EL (cell line): Measurements from ENCODE around the gene CDK2AP2.
A peak's percentile ranks its signal among the peaks of the same experiment; 100 is the strongest.
"Not testable (repeated sequence)": the region's sequence is repeated elsewhere in the genome, so short reads cannot be mapped to it uniquely, and the experiment has no call there.

Experiments used
- DNase-seq: peaks from one replicate; pipeline ENCODE4 v3.0.0-alpha.2; 2016

The CDK2AP2 gene

DNA sequence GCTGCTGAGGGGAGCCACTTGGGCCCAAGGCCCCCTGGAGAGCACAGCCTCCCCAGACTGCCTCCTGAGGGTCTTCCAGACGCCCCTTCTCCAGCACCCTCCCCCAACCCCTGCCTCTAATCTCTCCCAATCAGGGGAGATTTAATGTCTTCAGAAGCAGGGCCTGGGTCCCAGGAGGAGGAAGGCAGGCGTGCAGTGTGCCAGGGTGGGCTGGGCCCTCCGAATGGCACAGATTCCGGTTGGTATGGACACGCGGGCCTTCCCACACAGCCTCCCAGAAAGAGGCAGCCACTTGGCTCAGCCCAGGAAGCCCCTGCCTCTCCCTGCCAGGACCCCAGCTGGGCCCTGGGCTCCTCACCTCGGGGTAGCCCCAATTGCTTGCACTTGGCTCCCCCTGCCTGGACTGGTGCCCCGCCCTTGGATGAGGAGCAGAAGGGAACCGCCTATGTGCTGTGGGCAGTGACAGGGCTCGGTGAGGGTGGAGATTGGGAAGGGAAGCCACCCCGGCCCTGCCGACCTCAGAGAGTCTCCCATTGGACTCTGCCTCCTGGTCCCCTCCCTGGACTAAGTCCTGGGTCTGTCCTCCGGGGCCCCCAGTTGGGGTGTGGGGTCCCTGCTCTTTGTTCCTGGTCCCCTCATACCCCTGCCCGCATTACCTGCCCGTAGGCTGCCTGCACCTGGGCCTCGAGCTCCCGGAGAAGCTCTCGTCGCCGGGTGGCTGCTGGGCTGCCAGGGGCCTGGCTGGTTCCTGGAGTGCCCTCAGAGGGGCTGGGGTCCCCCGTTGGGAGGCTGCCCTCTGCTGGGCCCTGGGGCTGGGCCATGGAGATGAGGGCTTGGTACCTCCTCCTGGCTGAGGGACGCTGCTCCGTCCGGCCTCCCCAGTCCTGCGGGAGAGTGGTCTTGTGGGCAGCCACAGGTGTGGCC lies 15.9 kb upstream of the CDK2AP2 start:
- DNase-seq: no peak

DNA sequence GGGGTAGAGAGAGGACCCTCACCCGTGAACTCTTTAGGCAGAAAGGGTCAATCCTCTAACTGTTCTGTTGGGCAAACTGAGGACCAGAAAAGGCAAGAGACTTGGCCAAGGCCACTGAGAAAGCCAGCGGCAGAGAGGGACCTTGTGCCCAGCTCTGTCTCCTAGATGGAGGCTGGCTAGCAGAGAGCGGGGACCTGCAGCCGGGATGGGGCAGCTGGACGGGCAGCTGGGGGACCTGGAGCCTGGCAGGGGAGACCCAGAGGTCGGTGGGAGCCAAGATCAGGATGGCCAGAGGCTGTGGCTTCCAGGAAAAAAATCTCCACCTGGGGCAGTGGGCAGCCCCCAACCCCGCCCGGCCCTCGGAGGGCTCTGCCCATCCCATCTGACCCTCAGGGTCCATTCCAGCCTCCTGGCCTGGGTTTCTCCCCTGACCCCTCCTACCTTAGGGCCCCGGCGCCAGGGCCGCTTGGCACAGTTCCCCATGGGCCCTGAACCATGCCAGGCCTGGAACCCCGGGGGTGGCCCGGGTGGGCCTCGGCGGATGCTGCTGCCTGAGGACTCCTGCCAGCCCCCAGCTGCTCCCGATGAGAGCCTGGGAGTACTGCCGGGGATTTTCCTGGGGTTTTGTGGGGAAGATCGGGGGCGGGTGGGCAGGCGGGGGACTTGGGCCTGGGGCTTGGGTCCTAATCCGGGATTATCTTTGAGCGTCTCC lies 15.0 kb upstream of the CDK2AP2 start, which contains the start of gene CABP2:
TSS of gene CABP2 (minus strand) at position 603 of the 712 bp plus-strand sequence. CDS start at position 483, 120 bp downstream.
- no peak for DNase-seq

DNA sequence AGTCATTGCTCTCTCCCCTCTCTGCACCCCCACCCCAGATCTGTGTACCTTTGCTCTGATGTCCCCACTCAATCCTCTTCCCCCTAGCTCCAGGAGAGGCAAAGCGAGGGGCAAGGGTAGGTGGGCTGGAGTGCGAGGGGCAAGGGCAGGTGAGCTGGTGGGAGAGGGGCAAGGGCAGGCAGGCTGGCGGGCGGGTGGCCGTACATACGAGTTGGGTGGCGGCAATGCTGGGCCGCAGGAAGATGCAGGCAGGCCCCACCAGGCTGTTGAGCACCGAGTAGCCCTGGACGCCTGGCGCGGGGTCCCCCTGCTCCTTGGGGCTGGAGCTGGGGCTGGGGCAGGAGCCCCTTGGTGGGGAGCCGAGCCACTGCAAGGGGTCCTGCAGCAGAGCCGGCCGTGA lies 14.4 kb upstream of the CDK2AP2 start:
- no peak for DNase-seq

DNA sequence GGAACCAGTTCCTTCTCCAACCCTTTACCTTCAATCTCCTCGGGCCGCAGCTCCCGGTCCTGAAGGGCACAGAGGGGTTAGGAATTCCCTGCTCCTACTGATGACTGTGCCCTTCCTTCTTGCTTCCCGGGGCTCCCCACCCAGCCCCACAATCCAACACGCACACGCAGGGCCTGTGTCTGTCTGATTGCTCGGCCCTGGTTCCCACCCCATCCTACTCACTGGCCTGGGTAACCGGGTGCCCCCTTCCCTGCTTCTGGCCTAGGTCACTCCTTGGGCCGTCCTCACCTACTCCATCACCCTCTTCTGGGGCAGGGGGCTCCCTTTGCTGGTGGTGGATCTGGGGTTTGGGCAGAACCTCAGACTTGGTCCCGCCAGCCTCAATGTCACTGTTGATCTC lies 14.0 kb upstream of the CDK2AP2 start:
- no peak for DNase-seq

DNA sequence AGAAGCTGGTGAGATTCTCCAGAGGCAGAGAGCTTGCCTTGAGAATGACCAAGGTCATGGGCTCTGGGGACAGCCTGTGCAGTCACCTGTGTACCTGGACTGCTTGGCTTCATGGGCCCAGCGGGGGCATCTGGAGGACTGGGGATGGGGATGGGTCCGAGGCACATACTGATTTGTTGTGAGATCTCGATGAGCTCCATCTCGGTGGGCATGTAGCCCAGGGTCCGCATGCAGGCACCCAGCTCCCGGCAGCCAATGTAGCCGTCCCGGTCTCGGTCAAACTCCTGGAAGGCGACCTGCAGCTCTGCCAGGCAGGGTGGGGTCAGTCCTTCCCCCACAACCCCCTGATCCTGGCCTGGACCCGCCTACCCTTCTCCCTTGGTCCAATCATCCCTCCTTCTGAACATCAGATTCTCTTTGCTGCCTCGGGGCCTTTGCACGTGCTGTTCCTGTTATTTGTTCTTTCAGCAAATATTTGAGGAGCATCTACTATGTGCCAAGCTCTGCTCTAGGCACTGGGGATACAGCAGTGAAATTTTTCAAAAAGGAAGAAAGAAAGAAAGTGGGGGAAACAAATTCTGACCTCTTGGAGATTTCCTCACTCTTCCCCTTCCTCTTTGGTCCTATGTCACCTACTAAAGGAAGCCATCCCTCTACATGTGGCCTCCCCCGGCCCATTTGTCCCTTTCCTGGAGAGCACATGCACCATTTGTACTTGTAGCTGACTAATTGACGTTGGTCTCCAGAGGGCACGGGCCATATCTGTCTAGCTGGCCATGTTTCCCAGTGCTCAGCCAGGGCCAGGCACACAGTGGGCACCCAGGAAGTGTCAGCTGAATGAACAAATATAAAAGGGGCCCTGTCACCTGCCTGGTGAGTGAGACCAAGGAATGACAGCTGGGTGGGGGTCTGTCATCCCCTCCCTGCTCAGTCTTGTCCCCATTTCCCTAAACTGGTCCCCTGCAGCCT lies 13.2 kb upstream of the CDK2AP2 start:
- no peak for DNase-seq

DNA sequence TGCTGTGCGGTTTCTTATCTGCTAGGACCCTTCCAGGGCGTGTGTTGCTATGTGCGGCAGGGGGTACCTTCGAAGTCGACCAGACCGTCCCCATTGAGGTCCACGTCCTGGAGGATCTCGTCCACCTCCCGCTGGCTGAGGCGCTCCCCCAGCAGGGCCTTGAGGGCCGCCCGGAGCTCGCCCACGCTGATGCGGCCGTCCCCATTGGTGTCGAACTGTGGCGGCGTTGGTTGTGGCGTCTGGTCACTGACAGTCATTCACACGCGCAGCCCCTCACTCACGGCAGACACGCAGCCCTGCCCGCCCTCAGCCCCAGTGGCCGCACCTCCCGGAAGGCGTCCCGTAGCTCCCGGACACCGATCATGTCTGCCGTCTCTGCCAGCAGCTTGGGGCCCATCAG lies 11.8 kb upstream of the CDK2AP2 start:
- DNase-seq: no peak

DNA sequence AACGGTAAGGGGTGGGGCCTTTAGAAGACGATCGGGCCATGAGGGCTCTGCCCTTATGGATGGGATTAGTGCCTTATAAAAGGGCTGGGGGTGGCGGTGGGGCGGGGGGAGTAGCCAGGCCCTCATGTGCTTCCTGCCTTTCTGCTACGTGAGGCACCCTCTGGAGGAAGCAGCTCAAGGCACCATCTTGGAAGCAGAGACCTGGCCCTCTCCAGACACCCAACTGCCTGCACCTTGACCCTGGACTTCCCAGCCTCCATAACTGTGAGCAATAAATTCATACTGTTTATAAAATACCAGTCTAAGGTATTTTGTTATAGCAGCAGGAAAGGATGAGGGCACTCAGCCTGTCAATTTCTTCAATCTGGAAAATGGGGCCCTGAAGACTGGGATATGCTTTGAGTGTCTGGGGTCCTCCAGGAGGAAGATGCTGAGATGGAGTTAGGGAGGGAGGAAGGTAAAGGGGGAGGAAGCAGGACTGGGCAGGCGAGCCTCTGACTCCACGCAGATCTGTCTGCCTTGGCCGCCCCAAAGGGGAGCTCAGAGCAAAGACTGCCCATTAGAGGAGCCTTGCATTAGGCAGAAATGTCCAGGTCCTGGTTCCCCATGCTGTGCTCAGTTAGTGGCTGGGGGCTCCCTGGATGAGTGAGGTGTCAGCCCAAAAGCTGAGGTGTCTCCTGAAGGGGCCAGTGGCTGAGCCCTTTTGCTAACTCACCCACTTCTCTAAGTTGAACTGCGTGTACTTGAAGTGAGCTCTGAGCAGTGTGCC lies 10.0 kb upstream of the CDK2AP2 start:
- DNase-seq: no peak

DNA sequence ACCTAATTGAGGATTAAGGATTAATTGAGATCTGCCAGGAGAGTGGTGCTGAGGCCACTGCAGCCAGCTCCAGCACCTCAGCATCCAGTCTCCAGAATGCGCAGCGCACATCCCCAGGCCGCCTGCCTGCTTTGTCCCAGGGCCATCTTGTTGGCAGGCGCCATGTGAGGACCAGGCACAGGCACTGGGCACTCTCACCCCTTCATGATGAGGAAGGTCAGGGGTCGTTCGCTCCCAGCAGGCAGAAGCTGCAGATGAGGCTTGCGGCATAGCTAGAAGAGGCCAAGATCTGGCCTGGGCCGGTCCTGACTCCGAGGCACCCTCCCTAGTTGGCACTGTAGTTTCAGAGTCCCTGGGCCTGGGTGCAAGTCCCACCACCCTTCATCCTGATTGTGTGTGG lies 8.8 kb upstream of the CDK2AP2 start:
- DNase-seq: no peak

DNA sequence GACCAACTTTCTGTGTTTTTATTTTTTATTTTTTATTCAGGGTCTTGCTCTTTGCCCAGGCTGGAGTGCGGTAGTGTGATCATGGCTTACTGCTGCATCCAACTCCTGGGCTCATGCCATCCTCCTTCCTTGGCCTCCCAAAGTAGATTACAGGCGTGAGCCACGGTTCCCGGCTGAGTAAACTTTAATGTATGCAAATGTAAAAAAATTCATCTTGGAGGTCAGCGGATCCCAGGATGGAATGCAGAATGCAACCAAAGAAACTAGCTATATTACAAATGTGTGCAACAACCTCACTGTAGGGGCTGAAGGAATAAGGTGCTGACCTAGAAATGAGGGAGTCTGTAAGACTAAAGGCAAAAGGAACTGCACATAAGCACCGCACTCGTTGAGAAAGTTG lies 6.2 kb upstream of the CDK2AP2 start:
- no peak for DNase-seq

DNA sequence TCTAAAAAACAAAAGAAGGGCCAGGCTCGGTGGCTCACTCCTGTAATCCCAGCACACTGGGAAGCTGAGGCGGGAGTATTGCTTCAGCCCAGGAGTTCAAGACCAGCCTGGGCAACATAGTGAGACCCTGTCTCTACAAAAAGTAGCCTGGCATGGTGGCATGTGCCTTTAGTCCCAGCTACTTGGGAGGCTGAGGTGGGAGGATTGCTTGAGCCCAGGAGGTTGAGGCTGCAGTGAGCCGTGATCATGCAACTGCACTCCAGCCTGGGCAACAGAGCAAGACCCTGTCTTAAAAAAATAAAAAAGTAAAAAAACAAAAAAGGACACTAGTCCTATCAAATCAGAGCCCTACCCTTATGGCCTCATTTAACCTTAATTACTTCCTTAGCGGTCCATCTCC lies 3.6 kb upstream of the CDK2AP2 start:
- not testable (repeated sequence) for DNase-seq

DNA sequence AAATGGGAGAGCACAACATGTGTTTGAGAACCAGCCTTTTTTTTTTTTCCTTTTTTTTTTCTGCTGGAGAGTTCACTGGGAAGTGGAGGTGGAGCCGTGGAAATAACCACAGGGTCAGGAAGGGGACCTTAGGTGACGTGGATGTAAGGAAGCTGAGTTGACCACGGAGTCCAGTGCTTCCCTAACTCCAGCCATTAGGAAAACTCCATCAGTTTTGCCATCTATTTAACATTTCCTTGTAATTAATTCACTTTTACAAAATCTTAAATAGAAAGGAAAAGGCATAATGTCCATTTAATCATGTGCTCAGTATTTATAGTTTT lies 2.0 kb upstream of the CDK2AP2 start:
- peak; percentile 18 for DNase-seq

DNA sequence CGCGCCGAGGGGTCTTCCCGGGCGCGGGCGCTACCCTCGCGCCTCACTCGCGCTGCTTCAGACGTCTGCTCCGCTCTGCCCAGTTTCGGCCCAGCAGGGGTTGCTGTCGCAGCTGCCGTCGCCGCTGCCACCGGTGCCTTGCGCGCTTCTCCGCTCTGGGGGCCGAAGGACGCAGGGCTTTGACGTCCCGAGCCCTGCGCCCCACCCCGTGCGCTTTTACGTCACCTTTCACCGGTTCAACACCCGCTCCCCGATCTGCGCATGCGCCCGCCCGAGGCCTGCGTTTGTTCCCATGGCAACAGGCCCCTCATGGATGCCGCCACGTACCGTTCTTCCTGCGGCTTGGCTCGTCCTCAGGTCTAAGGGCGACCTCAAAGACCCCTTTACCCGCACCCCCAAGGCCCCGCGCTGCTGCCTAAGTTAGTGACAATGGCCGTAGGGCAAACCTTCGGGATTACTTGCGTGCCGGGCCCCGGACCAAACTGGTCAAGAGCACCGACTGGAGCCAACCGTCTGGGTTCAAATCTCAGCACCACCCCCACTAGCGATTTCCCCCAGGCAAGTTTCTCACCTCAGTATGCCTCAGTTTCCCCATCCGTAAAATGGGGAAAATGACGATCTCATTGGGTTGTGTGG lies 642 bp upstream of the CDK2AP2 start:
- DNase-seq: peak; percentile 96

DNA sequence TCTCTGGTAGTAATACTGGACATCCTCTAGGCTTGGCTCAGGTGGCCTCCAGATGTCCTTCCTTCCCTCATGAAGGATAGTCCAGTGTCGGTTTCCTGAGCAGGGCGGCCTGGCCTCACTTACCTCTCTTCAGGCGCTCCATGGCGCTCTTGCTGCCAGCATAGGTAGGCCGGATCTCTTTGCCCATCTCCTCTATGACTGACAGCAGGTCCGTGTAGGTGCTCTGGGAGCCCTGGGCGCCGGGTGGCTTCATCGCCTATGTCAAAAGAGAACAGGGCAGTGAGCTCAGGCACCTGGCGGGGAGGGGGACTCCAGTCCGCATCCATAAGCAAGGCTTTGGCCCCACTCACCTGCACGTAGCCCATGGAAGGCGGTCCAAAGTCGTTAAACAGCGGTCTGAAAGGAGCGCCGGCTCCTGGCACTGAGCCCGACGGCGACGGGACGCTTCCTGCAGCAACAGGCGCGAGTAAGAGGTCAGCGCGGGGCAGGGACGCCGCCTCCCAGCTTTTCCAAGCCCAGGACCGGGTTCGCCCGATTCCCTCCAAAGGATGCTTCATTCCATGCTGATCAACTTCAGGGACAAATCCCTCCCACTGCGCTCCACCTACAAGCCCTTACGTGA lies 609 bp downstream of the CDK2AP2 start:
- no peak for DNase-seq

DNA sequence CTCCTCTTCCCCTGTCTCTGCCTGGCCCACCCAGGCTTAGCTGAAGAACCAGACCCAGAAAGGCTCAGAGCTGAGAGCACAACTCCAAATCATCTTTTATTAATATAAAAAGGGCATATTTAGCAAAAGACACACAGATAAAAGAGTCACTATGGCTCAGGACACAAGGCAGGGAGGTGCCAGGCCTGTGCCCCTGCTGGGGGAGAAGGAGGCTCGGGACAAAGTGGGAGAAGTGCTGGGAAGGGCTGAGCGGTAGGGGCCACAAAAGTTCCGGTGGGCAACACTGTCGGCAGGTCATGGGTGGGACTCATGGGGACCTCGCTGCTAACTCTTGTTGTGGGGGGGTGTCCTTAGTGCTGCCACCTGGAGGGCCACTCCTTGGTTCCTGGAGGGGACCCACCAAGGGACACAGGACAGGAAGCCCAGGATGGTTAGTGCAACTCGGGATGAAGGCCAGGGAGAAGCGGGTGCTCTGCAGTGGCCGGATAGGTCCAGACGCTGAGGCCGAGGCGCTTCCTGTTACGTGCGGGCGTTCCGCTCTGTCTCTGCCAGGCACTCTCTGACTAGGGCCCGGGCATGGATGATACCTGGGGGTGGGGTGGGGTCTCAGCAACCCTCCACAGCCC lies 1.4 kb downstream of the CDK2AP2 start:
- no peak for DNase-seq

DNA sequence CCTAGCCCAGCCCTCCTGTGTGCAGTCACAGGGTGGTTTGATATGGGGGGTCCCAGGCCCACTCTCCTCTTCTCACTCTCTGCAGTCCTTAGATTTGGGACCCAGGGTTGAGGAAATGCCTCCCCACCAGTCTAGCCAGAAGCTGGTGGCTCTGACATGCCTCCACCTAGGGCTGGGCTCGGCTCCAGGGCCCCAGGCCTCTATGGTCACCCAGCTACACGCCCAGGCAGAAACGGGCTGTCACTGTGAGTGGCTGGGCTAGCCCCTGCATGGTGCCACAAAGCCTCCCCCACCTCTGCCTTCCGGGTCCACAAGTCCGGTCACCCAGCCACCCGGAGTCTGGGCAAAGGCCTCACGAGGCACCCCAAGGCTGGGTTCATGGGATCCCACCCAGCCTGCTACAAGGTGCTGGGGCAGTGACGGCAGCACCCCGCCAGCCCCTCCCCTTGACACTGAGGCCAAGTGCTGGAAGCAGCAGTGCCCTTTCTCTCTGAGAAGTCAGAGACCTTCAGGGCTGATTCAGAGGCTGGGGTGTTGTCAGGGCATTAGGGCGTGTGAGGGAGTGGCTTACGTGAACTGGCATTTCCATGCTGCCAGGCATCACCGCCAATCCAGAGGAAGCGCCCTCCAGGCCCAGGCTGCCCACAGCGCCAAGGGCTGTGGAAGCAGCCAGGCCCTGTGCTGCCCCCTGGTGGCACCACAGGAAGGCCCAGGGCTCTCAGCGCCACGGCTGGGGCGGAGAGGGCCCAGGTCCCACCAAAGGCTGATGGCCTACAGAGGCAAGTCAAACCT lies 2.2 kb downstream of the CDK2AP2 start:
- DNase-seq: peak; percentile 95

DNA sequence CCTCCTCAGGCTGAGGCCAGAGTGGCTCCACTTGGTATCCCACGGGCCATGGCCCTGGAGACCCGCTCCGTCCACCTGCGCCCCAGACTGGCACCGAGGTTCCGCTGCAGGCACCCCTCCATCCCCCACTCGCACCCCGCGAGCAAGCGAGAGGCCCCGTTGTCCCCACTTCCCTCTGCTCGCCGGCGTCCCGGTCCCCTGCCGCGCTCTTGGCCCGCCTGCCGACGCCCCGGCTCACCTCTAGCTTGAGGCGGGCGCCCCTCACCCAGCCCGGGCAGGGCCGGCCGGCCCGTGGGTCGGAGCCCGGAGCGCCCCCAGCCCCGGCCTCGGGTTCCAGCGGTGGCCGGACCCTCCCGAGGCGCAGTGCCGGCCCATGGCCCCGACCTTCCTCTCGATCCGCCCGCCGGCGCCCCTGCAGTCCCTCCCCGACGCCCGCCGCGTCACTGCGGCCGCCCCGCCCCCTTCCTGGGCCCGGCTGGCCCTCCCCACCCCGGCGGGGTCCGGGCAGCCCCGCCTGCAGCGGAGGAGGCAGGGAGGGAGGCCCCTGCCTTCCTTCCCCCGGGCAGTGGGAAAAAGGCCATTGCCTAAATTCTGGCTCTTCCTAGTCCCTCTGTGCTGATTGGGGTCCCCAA lies 2.9 kb downstream of the CDK2AP2 start, which contains the start of gene PITPNM1:
TSS of gene PITPNM1 (minus strand) at position 414 of the 632 bp plus-strand sequence. CDS start 1,183 bp downstream, outside the sequence.
- peak; percentile 72 for DNase-seq

DNA sequence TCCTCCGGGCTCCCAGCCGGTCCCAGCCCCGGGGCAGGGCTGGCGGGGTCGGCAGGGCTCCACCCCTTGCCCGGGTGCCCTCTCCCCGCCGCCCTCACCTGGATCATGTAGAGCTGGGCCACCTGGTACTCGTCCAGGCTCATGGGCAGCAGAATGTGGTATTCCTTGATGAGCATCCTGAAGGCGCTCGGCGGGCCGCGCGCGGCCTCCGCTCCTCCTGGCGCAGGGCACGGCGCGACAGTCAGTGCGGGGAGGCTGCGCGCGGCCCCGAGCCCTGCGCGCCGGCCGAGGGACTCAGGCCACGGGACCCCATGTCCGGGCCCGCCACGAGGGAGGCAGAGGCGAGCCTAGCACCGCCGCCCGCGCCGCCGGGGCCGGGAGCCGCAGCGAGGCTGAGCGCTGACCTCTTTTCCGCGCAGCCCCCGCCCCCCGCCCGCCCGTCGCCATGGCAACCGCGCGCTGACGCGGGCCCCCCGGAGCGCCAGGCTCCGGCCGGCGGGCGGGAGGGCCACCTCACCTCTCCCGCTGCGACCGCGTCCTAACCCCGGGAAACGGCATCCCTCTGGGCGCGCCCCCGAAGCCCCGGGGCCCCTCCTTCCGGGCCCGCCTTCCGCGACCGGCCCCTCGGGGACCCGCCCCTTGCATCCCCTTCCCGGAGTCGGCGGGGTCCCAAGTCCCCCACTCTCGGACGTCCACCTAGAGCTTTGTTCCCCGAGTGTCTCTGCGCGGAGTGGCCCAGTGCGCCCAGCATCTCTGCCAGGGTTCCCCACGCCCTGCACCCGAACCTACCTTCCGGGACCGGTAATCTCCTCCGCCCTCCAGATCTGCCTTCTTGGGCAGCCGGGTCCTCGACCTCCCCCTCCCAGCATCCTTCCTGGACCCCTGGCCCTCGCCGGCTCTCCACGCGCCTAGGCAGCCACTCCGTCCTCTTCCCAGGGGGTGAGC lies 3.7 kb downstream of the CDK2AP2 start:
- peak; percentile 52 for DNase-seq
